NB4 (cell line): ENCODE data around the gene LILRA6.

Experiments used
- CTCF ChIP-seq: IDR thresholded peaks from one replicate; pipeline ENCODE4 v1.5.1; 2012; ENCODE audit warnings: low read depth, low read length
- MAX ChIP-seq: IDR thresholded peaks from 2 replicates; pipeline ENCODE4 v1.6.1; 2011; ENCODE audit warnings: low read depth, low read length
- POLR2A ChIP-seq: IDR thresholded peaks from 2 replicates; pipeline ENCODE4 v1.6.1; 2011; ENCODE audit warnings: mild to moderate bottlenecking; ENCODE audit not compliant: insufficient read length; ENCODE audit errors: extremely low read depth

GRCh38 chr19:54188215-54188871 lies 54.2 kb downstream of the LILRA6 start:
- no peak for TF ChIP-seq POLR2A
- TF ChIP-seq CTCF: no peak
- no peak for TF ChIP-seq MAX
